HuH-7.5 (cell line): ENCODE data around the gene FAM216B.
"Not testable (repeated sequence)": the region's sequence is repeated elsewhere in the genome, so short reads cannot be mapped to it uniquely, and the experiment has no call there.

Experiments used
- DNase-seq: peaks from one replicate; pipeline ENCODE4 v3.0.0; 2011; ENCODE audit warnings: low spot score

Gene FAM216B

GRCh38 chr13:42781352-42781751, at the start of gene FAM216B:
TSS of gene FAM216B (plus strand) at chr13:42781584. CDS start at chr13:42784068, 2,484 bp downstream.
- DNase-seq, result no peak

- DNase-seq, result no peak
Measured at GRCh38 chr13:42732073-42732472, 49.3 kb upstream of the FAM216B start.

GRCh38 chr13:42733046-42733445, 48.3 kb upstream of the FAM216B start:
- no peak for DNase-seq

GRCh38 chr13:42735010-42735409, 46.4 kb upstream of the FAM216B start:
- DNase-seq, result no peak

- DNase-seq, result no peak
Measured at GRCh38 chr13:42740753-42741152, 40.6 kb upstream of the FAM216B start.

- DNase-seq, result no peak
Measured at GRCh38 chr13:42741914-42742313, 39.5 kb upstream of the FAM216B start.

- no peak for DNase-seq
Measured at GRCh38 chr13:42745655-42746054, 35.7 kb upstream of the FAM216B start.

- DNase-seq, result no peak
Measured at GRCh38 chr13:42746866-42747265, 34.5 kb upstream of the FAM216B start.

GRCh38 chr13:42747399-42747873, 33.9 kb upstream of the FAM216B start:
- no peak for DNase-seq

- no peak for DNase-seq
Measured at GRCh38 chr13:42750794-42751193, 30.6 kb upstream of the FAM216B start.

GRCh38 chr13:42751693-42752092, 29.7 kb upstream of the FAM216B start:
- no peak for DNase-seq

GRCh38 chr13:42752731-42753130, 28.7 kb upstream of the FAM216B start:
- DNase-seq, result no peak

GRCh38 chr13:42753697-42754096, 27.7 kb upstream of the FAM216B start:
- no peak for DNase-seq

- no peak for DNase-seq
Measured at GRCh38 chr13:42754801-42755510, 26.4 kb upstream of the FAM216B start.

- no peak for DNase-seq
Measured at GRCh38 chr13:42757678-42758420, 23.5 kb upstream of the FAM216B start.

GRCh38 chr13:42758515-42758914, 22.9 kb upstream of the FAM216B start:
- DNase-seq, result no peak

GRCh38 chr13:42760951-42761350, 20.4 kb upstream of the FAM216B start:
- DNase-seq, result no peak

- DNase-seq, result no peak
Measured at GRCh38 chr13:42762251-42762650, 19.1 kb upstream of the FAM216B start.

GRCh38 chr13:42762917-42763316, 18.5 kb upstream of the FAM216B start:
- no peak for DNase-seq

- no peak for DNase-seq
Measured at GRCh38 chr13:42766016-42766415, 15.4 kb upstream of the FAM216B start.

- DNase-seq, result no peak
Measured at GRCh38 chr13:42769650-42770049, 11.7 kb upstream of the FAM216B start.

GRCh38 chr13:42776558-42776957, 4.8 kb upstream of the FAM216B start:
- DNase-seq, result not testable (repeated sequence)

GRCh38 chr13:42777467-42777866, 3.9 kb upstream of the FAM216B start:
- no peak for DNase-seq
